ENCODE measurements around the gene SYCE1.

GRCh38 chr10:133509700-133510099, 55.7 kb downstream of the SYCE1 start:
- TF ChIP-seq CTCF (IDR thresholded peaks at IDR 0.05), result no peak
- TF ChIP-seq SIN3A (IDR thresholded peaks at IDR 0.05; ENCODE audit: borderline replicate concordance, insufficient read depth, low read depth, low read length), result no peak

Measured in Panc1 (cell line).